Measurements from ENCODE around the gene NDUFAF5. TPM values are rescaled to one million over a fixed set of nuclear protein-coding genes. Genes with fewer than 3 reads are reported as not detected.

Gene NDUFAF5
- total RNA-seq, 1 donor from 2014 or later = 11.1 TPM

GRCh38 chr20:13868331-13868730 lies 83.5 kb downstream of the NDUFAF5 start:
- DNase-seq (ENCODE audit: low read depth in 2 of 2) = no peak

GRCh38 chr20:13870170-13870748 lies 85.4 kb downstream of the NDUFAF5 start:
- no peak for DNase-seq (ENCODE audit: low read depth in 2 of 2)

Other genes with a start within 250 kb of the NDUFAF5 start
- gene TASP1, start 146.1 kb upstream of the NDUFAF5 start, total RNA-seq = 5.0 and 6.5 TPM in 2 replicates
- 4.4 and 9.3 TPM in 2 replicates for gene ESF1, start 109 bp upstream of the NDUFAF5 start, total RNA-seq
- not detected in 2 replicates for gene SEL1L2, start 205.6 kb downstream of the NDUFAF5 start, total RNA-seq
- under 0.01 and 0.40 TPM in 2 replicates for gene MACROD2, start 210.5 kb downstream of the NDUFAF5 start, total RNA-seq

All from lung microvascular endothelial cell (primary cell).